Thyroid gland (tissue), 4 donors: Measurements from ENCODE around the gene PAGR1.

Experiments
- POLR2A ChIP-seq, 2 donors: fragments of 450-650 bp; IDR thresholded peaks; one replicate each; pipeline ENCODE4 v1.6.1; 2017; ENCODE audit warnings: antibody characterized with exemption in 2 of 2, mild to moderate bottlenecking in 2 of 2, moderate library complexity in 1 of 2
- TF ChIP-seq, protein P1 (sequence below), 6 experiments: fragments of 200-600 bp in 3 of 6; fragments of 450-650 bp in 3 of 6; sonication (generic) in 3 of 6; IDR thresholded peaks; one replicate each; pipeline ENCODE4 v1.5.1; 2016 to 2019; ENCODE audit warnings: antibody characterized with exemption in 6 of 6, mild to moderate bottlenecking in 2 of 6, inconsistent platforms in 1 of 6, moderate library complexity in 1 of 6

DNA sequence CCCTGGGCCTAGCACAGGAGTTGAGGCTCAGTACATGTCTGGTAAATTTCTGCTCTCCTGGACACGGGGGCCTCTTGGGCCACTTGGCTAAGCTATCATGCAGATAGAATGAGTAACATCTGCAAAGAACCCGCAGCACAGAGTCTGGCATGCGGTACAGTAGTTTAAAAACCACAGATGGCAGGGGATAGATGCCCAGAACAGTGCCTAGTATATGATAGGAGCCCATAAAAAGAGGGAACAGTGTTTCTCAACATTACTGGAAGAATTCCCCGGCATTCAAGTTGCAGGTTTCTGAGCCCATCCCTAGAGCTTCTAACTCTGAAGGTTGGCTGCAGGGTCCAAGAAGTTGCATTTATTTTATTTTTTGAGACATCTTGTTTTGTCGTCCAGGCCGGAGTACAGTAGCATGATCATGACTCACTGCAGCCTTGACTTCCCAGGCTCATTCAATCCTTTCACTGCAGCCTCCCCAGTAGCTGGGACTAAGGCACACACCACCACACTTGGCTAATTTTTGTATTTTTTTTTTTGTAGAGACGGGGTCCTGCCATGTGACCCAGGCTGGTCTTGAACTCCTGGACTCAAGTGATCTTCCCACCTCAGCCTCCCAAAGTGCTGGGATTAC is 41.3 kb downstream of the PAGR1 start:
- no peak for TF ChIP-seq POLR2A (IDR thresholded peaks at IDR 0.05)
- TF ChIP-seq, protein P1, sequence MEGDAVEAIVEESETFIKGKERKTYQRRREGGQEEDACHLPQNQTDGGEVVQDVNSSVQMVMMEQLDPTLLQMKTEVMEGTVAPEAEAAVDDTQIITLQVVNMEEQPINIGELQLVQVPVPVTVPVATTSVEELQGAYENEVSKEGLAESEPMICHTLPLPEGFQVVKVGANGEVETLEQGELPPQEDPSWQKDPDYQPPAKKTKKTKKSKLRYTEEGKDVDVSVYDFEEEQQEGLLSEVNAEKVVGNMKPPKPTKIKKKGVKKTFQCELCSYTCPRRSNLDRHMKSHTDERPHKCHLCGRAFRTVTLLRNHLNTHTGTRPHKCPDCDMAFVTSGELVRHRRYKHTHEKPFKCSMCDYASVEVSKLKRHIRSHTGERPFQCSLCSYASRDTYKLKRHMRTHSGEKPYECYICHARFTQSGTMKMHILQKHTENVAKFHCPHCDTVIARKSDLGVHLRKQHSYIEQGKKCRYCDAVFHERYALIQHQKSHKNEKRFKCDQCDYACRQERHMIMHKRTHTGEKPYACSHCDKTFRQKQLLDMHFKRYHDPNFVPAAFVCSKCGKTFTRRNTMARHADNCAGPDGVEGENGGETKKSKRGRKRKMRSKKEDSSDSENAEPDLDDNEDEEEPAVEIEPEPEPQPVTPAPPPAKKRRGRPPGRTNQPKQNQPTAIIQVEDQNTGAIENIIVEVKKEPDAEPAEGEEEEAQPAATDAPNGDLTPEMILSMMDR (IDR thresholded peaks at IDR 0.05), result no peak
